Measurements from ENCODE around the gene PMP22. TPM values are rescaled to one million over a fixed set of nuclear protein-coding genes. Genes with fewer than 3 reads are reported as not detected.

Gene PMP22
- total RNA-seq, 6 experiments from 2014 or later: 3.0 to 9.2 (median 6.9) TPM

DNA sequence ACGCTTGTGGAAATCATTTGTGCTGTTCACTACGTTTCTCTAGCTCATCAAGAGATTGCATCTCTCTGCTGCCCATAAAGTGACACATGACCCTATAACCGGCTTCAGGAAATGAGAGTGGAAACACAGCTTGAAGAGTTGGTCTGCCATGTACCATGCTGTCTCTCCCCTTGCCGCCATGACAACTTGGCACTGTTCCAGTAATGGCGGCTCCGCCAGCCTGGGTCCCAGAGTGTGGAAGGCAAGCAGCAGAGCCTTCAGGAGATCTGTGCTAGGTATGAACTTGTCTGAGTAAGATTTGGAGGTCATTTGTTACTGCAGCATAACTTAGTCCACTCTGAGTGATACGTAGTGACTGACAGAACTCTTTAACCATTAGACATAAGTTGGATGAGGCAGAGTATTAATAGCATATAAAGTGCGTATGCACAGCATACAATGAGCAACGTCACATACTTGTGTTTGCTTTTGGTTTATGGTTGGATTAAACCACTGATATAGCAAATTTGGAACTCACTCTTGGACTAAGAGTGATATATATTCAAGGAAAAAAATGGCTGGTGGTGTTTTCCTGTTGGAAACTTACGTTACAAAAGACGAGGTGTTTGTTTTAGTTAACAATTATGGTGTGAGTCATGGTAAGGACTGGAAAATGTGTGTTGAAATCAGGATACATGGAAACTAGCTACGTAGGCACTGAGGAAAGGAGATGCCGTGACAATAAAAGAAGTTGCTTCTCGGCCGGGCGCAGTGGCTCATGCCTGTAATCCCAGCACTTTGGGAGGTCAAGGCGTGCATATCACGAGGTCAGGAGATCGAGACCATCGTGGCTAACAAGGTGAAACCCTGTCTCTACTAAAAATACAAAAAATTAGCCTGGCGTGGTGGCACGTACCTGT lies 24.4 kb upstream of the PMP22 start:
- no peaks in the 10 kb centered on the region for H3K9me3 ChIP-seq
- WGBS (ENCODE audit: insufficient coverage, low coverage, low lambda C conversion rate, missing lambda C conversion rate): 68% methylated on average over 22 of the region's 22 CpGs
- no peak for DNase-seq
- no peak overlapping the region for H3K4me3 ChIP-seq
- H3K4me1 ChIP-seq: no peaks in the 10 kb centered on the region
- TF ChIP-seq POLR2A (IDR thresholded peaks at IDR 0.05): no peak
- TF ChIP-seq, protein P1, sequence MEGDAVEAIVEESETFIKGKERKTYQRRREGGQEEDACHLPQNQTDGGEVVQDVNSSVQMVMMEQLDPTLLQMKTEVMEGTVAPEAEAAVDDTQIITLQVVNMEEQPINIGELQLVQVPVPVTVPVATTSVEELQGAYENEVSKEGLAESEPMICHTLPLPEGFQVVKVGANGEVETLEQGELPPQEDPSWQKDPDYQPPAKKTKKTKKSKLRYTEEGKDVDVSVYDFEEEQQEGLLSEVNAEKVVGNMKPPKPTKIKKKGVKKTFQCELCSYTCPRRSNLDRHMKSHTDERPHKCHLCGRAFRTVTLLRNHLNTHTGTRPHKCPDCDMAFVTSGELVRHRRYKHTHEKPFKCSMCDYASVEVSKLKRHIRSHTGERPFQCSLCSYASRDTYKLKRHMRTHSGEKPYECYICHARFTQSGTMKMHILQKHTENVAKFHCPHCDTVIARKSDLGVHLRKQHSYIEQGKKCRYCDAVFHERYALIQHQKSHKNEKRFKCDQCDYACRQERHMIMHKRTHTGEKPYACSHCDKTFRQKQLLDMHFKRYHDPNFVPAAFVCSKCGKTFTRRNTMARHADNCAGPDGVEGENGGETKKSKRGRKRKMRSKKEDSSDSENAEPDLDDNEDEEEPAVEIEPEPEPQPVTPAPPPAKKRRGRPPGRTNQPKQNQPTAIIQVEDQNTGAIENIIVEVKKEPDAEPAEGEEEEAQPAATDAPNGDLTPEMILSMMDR (IDR thresholded peaks at IDR 0.05): no peak
- H3K36me3 ChIP-seq: no peaks in the 10 kb centered on the region
- intact Hi-C loops (cut with DNase I): no loop called here
- no peak overlapping the region for H3K27ac ChIP-seq
- H3K27me3 ChIP-seq: no peaks in the 10 kb centered on the region
- ATAC-seq: no peak

DNA sequence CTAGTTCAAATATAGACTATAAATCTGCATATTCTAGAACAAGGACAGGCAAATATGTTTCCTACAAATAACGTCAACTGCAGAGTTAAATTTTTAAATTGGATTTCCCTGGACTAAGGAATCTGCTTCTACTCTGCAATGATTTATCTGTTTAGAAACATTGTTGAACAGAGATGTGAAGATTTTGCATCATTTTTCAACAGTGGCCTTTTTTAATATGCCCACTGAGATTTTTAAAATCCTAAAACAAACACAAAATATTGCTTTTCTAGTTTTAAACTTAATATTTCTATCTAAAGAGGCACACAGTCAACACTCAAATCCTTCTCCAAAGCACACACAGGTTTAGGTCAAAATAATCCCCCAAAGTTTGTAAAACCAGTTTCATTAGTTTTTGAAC lies 23.7 kb upstream of the PMP22 start:
- Histone ChIP-seq H3K4me1 (no peaks in the 10 kb centered on the region), H3K27me3 (no peaks in the 10 kb centered on the region), H3K4me3 (no peak overlapping the region), H3K9me3 (no peaks in the 10 kb centered on the region), H3K36me3 (no peaks in the 10 kb centered on the region), H3K27ac (no peak overlapping the region)
- WGBS (ENCODE audit: insufficient coverage, low coverage, low lambda C conversion rate, missing lambda C conversion rate): 46% methylated on average over 1 of the region's 1 CpG
- intact Hi-C loops (cut with DNase I): no loop called here
- ATAC-seq: no peak
- DNase-seq: no peak
- no peak for TF ChIP-seq POLR2A (IDR thresholded peaks at IDR 0.05)
- TF ChIP-seq, protein P1 (IDR thresholded peaks at IDR 0.05): no peak

DNA sequence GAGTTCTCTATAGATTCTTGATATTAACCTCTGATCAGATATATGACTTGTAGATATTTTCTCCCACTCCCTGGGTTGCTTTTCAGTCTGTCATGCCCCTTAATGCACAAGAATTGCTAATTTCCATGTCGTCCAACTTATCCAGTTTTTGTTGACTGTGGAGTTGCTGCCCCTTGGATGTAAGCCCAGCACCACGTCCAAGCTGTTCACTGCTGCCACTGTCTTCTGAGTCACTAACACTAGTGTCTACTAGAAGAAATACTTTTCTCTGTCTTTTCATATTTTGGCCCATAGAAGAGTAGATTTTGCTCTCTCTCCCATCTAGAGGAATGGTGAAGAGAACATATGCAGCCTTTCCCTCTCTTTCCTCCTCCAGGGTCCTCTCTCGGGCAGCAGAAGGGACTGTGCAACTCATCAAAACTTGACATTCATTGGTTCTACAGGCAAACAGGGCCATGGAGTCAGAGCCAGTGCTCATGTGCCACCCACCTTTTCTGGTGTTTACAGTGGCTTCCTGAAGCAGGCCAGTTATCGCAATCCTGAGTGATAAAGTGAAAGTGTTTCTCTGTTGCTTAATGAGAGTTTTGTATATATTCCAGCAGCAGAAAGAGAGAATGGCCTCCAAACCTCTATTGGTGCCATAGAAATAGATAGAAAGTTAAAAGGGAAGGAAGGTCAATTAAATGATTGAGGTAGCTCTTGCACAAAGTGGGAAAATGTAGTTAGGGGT lies 22.6 kb upstream of the PMP22 start:
- Histone ChIP-seq H3K4me3 (no peak overlapping the region), H3K27me3 (no peaks in the 10 kb centered on the region), H3K27ac (no peak overlapping the region), H3K9me3 (no peaks in the 10 kb centered on the region), H3K4me1 (no peaks in the 10 kb centered on the region), H3K36me3 (no peaks in the 10 kb centered on the region)
- DNase-seq (no peak), ATAC-seq (no peak)
- WGBS (ENCODE audit: insufficient coverage, low coverage, low lambda C conversion rate, missing lambda C conversion rate): 37% methylated on average over 4 of the region's 4 CpGs
- TF ChIP-seq POLR2A (IDR thresholded peaks at IDR 0.05): no peak
- TF ChIP-seq, protein P1 (IDR thresholded peaks at IDR 0.05): no peak
- intact Hi-C loops (cut with DNase I): no loop called here

DNA sequence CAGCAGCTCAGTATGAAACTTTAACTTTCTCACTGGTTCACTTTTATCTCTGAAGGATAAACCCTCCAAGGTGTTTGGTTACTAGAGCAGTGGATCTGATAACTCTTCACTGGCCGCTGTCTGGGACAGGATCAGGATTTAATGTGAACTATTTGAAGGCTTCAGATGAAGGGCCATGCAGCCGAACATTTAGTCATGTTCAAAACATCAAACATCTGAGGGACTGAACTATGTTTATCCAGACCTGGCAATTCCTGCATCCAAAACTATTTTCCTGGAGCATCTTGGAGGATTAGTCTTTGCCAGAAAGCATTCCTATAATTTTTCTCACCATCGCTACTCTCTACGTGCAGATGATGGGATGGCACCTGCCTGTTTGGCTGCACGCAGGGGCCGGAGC lies 20.3 kb upstream of the PMP22 start:
- DNase-seq (no peak), ATAC-seq (no peak)
- Histone ChIP-seq H3K36me3 (no peaks in the 10 kb centered on the region), H3K4me1 (no peaks in the 10 kb centered on the region), H3K27ac (no peak overlapping the region), H3K4me3 (no peak overlapping the region), H3K27me3 (no peaks in the 10 kb centered on the region), H3K9me3 (no peaks in the 10 kb centered on the region)
- 68% methylated on average over 4 of the region's 6 CpGs for WGBS (ENCODE audit: insufficient coverage, low coverage, low lambda C conversion rate, missing lambda C conversion rate)
- no peak for TF ChIP-seq POLR2A (IDR thresholded peaks at IDR 0.05)
- TF ChIP-seq, protein P1 (IDR thresholded peaks at IDR 0.05): no peak
- intact Hi-C loops (cut with DNase I): no loop called here
